HCT116 (cell line): Measurements from ENCODE around the gene CD74.

ENCODE experiments used
- CTCF ChIP-seq, 3 experiments: fragments of 200-600 bp in 1 of 3; sonication (generic) in 1 of 3; IDR thresholded peaks in 2 of 3; conservative IDR thresholded peaks in 1 of 3; 2 replicates each; pipeline ENCODE4 v1.5.1; 2012 to 2017; ENCODE audit warnings: low read depth in 2 of 3, low read length in 2 of 3, antibody characterized with exemption in 1 of 3, borderline replicate concordance in 1 of 3, control low read depth in 1 of 3, mild to moderate bottlenecking in 1 of 3, mixed read lengths in 1 of 3, mixed run types in 1 of 3, moderate library complexity in 1 of 3; ENCODE audit not compliant: insufficient read depth in 1 of 3
- EGR1 ChIP-seq: IDR thresholded peaks from 2 replicates; pipeline ENCODE4 v1.6.1; 2012; ENCODE audit warnings: low read depth
- EZH2phosphoT487 ChIP-seq: fragments of 200-600 bp; IDR thresholded peaks from 2 replicates; pipeline ENCODE4 v1.6.1; 2018; ENCODE audit warnings: antibody characterized with exemption, borderline replicate concordance
- JUND ChIP-seq: IDR thresholded peaks from 2 replicates; pipeline ENCODE4 v1.6.1; 2012
- POLR2A ChIP-seq: IDR thresholded peaks from 2 replicates; pipeline ENCODE4 v1.7.0; 2011; ENCODE audit warnings: borderline replicate concordance; ENCODE audit not compliant: insufficient read depth, insufficient read length; ENCODE audit errors: extremely low read depth
- RAD21 ChIP-seq: IDR thresholded peaks from 2 replicates; pipeline ENCODE4 v1.6.1; 2012; ENCODE audit warnings: low read depth, mild to moderate bottlenecking
- SP1 ChIP-seq: IDR thresholded peaks from 2 replicates; pipeline ENCODE4 v1.6.1; 2012; ENCODE audit warnings: low read depth
- ZFX ChIP-seq: fragments of 450-650 bp; IDR thresholded peaks from 2 replicates; pipeline ENCODE4 v1.6.1; 2017

- TF ChIP-seq CTCF (IDR thresholded peaks at IDR 0.05 in 2 of 3, conservative IDR thresholded peaks at IDR 0.05 in 1 of 3; ENCODE audit: borderline replicate concordance in 1 of 3, insufficient read depth in 1 of 3, low read depth in 2 of 3, low read length in 2 of 3) (no peak), RAD21 (no peak), ZFX (no peak), EGR1 (no peak), SP1 (no peak), JUND (no peak), POLR2A (no peak), EZH2phosphoT487 (no peak)
These were observed 35.6 kb upstream of the CD74 start for GRCh38 chr5:150448334-150448733.
